ENCODE data around the gene CMTR2.

The CMTR2 gene

GRCh38 chr16:71244521-71244920 is 44.7 kb downstream of the CMTR2 start:
- TF ChIP-seq CTCF (IDR thresholded peaks at IDR 0.05), result no peak
- H3K4me1 ChIP-seq (ENCODE audit: control insufficient read depth in 1 of 2, insufficient read depth in 1 of 2, low read depth in 1 of 2, low read length in 1 of 2), result no peaks in the 10 kb centered on the region
- no peaks in the 10 kb centered on the region for H3K36me3 ChIP-seq

GRCh38 chr16:71242601-71243000 is 46.6 kb downstream of the CMTR2 start:
- Histone ChIP-seq H3K27me3 (no peaks in the 10 kb centered on the region), H3K9me3 (no peaks in the 10 kb centered on the region), H3K4me3 (ENCODE audit: low read depth in 1 of 2, low read length in 1 of 2) (no peak overlapping the region), H3K4me1 (ENCODE audit: control insufficient read depth in 1 of 2, insufficient read depth in 1 of 2, low read depth in 1 of 2, low read length in 1 of 2) (no peaks in the 10 kb centered on the region), H3K36me3 (no peaks in the 10 kb centered on the region), H3K27ac (no peak overlapping the region)
- no peak for TF ChIP-seq CTCF (IDR thresholded peaks at IDR 0.05)

More at GRCh38 chr16:71244521-71244920, 44.7 kb downstream of the CMTR2 start:
- Histone ChIP-seq H3K27ac (no peak overlapping the region), H3K4me3 (ENCODE audit: low read depth in 1 of 2, low read length in 1 of 2) (no peak overlapping the region), H3K9me3 (no peaks in the 10 kb centered on the region), H3K27me3 (no peaks in the 10 kb centered on the region)

- no peak for TF ChIP-seq CTCF (IDR thresholded peaks at IDR 0.05)
- H3K36me3 ChIP-seq, result no peaks in the 10 kb centered on the region
- no peak overlapping the region for H3K4me3 ChIP-seq (ENCODE audit: low read depth in 1 of 2, low read length in 1 of 2)
- H3K9me3 ChIP-seq, result no peaks in the 10 kb centered on the region
- H3K27ac ChIP-seq, result no peak overlapping the region
- H3K27me3 ChIP-seq, result no peaks in the 10 kb centered on the region
- no peaks in the 10 kb centered on the region for H3K4me1 ChIP-seq (ENCODE audit: control insufficient read depth in 1 of 2, insufficient read depth in 1 of 2, low read depth in 1 of 2, low read length in 1 of 2)
These were observed 47.2 kb downstream of the CMTR2 start for GRCh38 chr16:71242036-71242435.

All from neutrophil (primary cell).